Inflammatory macrophage treated with lipopolysaccharide for 1 hour (primary cell): ENCODE results near the gene ZNF780B.
"Not testable (repeated sequence)": the region's sequence is repeated elsewhere in the genome, so short reads cannot be mapped to it uniquely, and the experiment has no call there.

Experiments
- DNase-seq, 2 donors: peaks; one replicate each; pipeline ENCODE4 v3.0.0-alpha.2; 2020 to 2022

The ZNF780B gene

DNA sequence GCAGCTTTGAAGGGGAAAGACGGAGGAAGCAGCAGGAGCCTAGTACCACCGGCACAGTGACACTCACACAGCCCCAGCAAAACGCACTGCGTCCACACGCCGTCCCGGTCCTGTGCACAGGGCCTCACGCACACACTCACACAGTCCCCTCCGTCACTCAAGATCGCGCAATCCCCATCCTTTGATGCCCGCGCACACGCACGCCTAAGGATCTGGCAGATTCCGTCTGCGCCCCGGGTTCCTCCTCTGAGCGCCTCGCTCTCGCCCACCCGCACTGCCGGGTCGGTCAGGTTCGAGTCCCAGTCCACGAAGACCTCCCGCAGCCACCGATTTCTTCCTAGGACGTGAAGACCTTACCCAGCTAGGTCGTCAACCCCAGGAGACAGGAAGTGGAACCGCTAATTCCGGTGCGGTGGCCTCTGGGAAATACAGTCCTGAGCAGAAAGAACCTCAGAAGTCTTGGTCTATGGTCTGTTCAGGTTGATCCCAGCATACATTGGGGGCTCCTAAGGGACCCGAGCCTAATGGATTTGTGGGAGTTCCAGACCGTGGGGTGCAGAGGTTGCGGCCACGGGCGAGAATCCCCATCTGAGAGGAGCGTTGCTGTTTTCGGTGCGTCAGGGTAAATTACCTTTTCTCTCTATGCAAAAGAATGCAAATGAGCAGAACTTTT lies at the start of gene ZNF780B:
ZNF780B (minus strand) TSS at position 400 of the 673 bp plus-strand sequence. CDS start 5,899 bp downstream, outside the sequence.
- DNase-seq, result peak; percentile 35 to 57

DNA sequence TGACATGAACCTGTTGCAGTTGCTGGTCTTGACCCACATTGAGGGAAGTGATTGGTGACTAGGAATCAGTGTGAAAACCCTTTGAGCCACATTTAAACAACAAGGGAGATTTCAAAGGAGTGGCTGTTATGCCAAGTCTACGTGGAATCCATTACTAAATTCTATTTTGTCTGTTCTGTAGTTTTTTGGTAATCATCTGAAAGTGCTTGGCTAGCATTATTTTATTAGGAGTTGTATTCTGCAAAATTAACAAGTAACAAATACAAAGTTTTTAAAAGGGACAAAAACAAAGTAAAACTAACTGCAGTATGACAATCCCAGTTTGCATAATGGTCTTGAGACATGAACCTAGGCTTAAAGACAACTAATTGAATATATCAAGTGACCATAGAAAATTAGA lies 48.7 kb upstream of the ZNF780B start:
- DNase-seq, result no peak

DNA sequence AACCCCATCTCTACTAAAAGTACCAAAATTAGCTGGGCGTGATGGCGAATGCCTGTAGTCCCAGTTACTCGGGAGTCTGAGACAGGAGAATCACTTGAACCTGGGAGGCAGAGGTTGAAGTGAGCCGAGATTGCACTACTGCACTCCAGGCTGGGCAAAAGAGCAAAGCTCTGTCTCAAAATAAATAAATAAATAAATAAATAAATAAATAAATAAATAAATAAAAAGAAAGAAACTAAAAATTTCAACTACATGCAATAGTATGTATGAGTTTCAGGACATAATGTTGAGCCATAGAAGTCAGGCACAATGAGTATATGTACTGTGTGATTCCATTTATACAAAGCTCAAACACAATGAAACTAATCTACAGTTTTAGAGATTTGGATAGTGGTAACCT lies 47.6 kb upstream of the ZNF780B start:
- DNase-seq, result no peak

DNA sequence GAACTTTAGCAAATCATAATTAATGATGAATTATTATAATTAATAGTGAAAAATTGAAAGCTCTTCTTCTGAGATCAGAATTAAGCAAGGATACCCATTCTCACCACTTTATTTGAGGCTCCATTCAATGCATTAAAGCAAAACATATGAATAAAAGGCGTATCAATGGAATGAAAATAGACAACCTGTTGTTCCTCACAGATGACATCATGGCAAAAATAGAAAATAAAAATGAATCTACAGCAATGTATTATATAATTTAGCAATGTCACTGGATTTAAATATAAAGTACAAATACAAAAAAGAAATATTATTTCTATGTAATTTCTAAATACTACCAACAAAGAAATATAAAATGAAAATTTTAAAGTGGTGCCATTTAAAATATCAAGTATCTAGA lies 45.8 kb upstream of the ZNF780B start:
- DNase-seq, result no peak

DNA sequence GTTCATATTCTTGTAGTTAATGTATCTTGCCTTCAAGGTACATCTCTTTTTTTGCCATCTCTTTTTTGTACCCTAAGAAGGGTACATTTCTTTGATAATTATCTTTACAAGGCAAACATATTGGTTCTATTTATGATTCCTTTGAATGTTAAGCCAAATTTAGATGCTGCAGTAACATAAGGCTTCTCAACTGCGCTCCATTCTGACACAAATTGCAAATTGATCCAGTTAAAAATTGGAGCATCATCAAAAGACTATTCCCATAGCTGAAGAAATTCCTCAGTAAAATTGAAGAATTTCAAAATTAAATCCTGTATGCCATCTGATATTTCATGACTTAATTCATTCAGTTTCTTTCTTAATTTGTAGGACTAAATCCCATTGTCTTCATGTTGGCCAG lies 37.4 kb upstream of the ZNF780B start:
- no peak for DNase-seq

DNA sequence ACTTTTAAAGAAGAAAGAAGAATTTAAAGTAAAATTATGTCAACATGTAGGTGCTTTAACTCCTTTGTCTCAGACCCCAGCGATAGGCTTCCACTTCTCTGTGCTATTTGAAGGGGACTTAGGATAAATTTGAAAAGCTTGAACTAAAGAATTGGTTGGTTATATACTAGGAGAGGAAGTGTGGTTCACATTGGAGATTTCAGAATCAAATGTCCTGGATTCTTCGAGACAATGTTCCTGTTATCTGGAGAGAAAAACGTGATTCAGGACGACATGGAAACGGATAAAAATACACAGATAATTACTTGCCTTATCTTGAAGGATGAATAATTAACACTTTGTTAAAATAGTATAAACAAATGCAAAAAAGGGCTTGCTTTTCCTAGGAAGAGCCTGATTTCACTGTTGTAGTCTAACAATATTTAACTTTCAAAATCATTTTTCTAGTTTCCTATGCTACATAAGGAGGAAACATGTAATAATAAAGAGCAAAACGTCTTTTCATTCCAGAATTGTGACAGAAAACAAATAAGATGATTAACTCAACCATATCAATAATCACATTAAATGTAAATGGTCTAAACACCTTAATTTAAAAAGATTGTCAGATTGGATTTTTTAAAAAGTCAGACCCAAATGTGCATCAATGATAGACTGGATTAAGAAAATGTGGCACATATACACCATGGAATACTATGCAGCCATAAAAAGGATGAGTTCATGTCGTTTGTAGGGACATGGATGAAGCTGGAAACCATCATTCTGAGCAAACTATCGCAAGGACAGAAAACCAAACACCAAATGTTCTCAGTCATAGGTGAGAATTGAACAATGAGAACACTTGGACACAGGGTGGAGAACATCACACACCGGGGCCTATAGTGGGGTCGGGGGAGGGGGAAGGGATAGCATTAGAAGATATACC lies 35.4 kb upstream of the ZNF780B start:
- DNase-seq, result no peak

DNA sequence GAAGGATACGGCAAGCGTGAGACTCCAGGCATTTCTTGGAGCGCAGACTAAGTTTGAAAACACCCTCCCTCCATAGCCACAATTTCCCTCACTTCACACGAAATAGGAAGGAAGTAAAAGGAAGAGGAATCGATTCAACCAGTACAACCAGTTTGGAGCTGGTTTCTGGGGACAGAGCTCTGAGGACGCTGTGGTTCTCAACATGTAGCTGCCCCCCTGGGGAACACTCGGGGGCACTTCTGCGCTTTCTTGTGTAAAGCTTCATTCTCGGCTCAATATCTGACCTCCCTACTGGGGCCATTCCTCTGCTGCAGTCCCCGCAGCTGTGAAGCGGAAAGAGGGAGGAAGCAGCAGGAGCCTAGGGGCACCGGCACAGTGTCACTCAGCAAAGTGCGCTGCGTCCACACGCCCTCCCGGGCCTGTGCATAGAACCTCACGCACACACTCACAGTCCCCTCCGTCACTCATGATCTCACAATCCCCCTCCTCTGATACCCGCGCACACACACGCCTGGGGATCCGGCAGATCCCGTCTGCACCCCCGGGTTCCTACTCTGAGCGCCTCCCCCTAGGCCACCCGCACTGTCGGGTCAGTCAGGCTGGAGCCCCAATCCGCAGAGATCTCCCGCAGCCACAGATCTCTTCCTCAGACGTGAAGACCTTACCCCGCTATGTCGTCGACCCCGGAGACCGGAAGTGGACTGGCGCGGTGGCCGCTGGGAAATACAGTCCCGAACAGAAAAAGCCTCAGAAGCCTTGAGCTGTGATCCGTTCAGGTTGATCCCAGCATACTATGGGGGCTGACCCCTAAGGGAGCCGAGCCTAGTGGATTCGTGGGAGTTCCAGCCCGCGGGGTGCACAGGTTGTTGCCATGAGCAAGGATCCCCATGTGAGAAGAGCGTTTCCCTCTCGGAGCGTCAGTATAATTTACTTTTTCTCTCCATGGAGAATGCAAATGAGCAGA lies 34.5 kb upstream of the ZNF780B start, which contains the start of gene ZNF780A:
ZNF780A (minus strand) TSS at position 703 of the 964 bp plus-strand sequence. CDS start 6,190 bp downstream, outside the sequence.
- DNase-seq, result peak; percentile 56 to 58

DNA sequence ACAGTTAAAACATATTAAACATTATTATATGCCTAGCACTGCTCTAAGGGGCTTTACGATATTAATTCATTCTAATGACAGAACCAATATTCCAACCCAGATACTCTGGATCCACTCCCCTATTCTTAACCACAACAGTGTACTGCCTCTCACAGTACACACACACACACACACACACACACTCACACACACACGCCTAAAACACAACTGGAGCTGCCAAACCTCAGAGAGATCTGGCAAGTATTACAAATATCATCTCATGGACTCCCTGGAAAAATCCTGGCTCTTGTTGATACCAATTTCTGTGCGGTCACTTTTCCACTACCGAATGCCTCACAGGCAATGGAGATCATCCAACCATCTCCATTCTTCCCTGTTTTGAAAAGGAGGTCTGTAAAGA lies 33.4 kb upstream of the ZNF780B start:
- DNase-seq, result no peak

DNA sequence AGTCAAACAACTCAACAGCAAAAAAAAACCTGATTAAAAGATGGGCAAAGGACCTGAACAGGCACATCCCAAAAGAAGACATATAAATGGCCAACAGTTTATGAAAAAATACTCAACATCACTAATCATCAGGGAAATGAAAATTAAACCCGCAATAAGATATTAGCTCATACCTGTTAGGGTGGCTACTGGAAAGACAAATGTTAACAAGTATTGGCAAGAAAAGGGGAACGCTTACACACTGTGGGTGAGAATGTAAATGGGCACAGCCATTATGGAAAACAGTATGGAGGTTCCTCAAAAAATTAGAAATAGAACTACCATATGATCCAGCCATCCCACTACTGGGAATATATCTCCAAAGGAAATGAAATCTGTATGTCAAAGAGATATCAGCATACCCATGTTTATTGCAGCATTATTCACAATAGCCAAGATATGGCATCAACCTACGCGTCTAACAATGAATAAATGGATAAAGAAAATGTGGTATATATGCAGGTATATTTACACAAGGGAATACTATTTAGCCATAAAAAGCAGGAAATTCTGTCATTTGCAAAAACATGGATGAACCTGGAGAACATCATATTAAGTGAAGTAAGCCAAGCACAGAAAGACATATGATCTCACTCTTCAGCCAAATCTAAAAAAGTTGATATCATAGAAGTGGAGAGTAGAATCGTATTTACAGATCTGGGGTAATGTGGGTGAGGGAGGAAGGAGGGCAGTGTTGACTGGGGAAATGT lies 32.4 kb upstream of the ZNF780B start:
- DNase-seq, result no peak

DNA sequence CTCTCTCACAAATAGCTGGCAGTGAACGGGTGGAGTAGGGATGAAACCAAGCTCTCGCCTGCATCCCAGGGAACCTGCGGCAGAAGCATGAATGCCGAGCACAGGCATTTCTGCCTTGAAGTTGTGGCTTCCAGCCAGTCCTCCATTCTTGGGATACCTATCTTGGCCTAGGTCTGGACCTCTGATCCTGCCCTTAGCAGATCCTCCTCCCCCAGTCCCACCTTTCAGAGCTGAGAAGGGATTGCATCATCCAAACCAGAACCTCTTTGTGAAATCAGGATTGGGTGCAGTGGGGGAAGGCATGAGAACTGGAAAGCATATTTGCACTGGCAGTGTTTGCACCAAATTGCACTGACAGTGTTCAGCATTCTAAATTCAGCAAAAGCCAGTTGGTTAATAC lies 28.9 kb upstream of the ZNF780B start:
- no peak for DNase-seq

DNA sequence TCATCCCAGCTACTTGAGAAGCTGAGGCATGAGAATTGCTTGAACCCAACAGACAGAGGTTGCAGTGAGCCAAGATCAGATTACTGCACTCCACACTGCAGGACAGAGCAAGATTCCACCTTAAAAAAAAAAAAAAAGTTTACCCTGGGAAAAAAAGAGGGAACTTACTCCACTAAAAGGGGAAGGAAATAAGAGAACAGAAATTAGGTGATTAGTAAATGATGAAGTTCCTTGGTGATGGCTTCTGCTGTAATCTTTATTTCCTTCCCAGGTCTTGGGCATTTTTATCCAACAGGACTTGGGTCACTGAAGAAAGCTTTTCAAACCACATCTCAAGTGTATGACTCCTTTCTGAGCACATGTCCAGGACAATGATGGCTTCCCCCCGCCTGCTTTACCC lies 25.4 kb upstream of the ZNF780B start:
- DNase-seq, result peak; percentile 55 to 59

DNA sequence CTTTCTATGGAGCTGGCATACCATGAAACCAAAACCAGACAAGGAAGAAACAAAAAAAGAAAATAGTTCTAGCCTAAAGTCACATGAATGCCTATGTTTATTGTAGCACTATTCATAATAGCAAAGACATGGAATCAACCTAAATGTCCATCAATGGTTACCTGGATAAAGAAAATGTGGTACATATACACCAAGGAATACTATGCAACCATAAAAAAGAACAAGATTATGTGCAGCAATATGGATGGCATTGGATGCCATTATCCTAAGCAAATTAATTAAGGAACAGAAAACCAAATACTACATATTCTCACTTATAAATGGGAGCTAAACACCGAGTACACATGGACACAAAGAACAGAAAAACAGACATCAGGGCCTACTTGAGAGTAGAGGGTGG lies 24.3 kb upstream of the ZNF780B start:
- no peak for DNase-seq

DNA sequence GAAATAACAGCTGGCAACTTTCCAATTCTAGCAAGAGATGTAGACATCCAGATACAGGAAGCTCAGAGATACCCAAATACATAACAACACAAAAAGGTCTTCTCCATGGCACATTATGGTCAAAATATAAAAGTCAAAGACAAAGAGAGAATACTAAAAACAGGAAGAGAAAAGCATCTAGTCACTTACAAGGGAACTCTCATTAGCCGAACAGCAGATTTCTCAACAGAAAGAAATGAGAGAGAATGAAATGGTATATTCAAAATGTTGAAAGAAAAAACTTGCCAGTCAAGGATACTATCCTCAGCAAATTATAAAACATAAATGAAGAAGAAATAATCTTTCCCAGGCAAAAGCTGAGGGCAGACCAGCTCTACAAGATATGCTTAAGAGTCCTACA lies 22.3 kb upstream of the ZNF780B start:
- DNase-seq, result no peak

DNA sequence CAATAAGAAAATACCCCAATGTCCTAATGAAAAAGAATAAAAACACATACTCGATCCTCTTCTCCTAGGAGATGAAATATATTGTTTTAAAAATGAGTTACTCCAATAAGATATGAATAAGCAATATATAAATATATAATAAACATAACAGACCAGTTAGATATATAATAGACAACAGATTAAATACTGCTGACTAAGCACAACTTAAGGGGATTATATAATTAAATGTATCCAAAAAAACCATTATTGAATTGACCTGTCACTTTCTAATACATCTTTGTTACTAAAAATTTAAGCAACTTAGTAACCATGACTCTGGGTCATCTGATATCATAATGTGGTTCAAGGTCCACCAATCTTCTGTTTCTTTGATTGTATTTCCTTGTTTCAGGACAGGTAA lies 14.0 kb upstream of the ZNF780B start:
- DNase-seq, result no peak

DNA sequence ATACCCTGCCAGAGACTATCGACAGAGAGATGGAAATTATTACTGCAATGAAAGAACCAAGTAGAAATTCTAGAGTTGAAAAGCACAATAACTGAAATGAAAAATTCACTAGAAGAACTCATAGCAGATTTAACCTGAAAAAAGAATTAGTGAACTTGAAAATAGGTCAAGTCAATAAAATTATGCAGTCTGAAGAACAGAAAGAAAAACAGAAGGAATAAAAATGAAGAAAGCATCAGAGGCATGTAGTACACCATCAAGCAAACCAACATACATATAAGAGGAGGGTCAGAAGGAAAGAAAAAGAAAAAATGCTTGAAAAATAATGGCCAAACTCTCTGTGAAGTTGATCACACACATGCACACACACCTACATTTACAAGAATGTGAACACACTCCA lies 3.6 kb upstream of the ZNF780B start:
- no peak for DNase-seq

DNA sequence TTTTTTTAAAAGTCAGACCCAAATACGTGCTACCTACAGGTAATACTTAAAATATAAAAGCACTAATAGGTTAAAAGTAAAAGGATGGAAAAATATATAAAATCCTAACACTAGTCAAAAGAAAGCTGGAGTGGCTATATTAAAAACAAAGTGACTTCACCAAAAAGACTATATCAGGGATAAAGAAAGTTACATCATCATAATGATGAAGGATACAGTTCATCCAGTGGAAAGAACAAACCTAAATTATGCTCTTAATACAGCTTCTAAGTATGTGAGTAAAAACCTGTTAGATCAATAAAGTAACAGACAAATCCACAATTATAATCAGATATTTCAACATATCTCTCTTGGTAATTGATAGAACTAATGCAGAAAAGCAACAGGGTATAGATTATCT lies 1.1 kb upstream of the ZNF780B start:
- DNase-seq, result no peak

DNA sequence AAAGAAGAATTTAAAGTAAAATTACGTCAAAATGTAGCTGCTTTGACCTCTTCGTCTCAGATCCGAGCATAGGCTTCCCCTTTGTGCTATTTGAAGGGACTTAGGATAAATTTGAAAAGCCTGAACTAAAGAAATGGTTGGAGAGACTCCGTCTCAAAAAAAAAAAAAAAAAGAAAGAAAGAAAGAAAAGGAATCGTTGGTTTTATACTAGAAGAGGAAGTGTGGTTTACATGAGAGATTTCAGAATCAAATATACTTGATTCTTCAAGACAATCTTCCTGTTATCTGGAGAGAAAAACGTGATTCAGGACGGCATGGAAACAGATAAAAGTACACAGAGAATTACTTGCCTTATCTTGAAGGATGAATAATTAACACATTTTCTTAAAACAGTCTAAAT lies 474 bp upstream of the ZNF780B start:
- DNase-seq, result no peak

DNA sequence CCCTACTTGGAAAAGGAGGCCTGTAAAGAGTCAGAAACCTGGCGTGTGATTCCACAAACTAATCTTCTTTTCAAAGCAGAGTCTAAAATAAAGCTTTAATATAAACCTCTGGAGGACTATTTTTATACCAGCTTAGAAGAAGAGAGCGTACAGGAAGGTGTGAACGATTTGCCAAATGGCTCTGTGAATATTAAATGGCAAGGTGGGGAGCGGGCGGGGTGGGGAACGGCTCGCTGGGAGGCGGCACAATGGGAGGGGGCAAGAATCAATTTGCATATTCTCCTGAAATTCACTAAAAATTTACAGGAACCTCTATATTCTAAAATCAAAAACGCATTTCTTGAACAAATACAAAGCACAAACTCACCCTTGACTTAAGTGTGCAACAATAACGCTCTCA lies 982 bp downstream of the ZNF780B start:
- no peak for DNase-seq

DNA sequence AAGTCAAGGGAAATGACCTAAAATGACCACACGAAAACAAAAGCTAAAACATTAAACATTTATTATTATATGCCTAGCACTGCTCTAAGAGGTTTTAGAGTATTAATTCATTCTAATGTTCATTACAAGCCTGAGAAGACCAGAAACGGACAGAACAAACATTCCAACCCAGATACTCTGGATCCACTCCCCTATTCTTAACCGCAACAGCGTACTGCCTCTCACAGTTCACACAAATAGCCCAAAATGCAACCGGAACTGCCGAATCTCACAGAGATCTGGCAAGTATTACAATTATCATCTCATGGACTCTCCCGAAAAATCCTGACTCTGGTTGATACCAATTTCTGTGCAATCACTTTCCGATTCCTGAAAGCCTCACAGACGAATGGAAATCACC lies 1.4 kb downstream of the ZNF780B start:
- no peak for DNase-seq

DNA sequence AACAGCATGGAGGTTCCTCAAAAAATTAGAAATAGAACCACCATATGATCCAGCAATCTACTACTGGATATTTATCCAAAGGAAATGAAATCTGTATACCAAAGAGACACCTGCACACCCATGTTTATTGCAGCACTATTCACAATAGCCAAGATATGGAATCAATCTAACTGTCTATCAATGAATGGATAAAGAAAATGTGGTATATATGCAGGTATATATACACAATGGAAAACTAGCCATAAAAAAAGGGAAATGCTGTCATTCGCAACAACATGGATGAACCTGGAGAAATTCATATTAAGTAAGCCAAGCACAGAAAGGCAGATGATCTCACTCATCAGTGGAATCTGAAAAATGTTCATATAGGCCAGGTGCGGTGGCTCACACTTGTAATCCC lies 2.5 kb downstream of the ZNF780B start:
- no peak for DNase-seq

DNA sequence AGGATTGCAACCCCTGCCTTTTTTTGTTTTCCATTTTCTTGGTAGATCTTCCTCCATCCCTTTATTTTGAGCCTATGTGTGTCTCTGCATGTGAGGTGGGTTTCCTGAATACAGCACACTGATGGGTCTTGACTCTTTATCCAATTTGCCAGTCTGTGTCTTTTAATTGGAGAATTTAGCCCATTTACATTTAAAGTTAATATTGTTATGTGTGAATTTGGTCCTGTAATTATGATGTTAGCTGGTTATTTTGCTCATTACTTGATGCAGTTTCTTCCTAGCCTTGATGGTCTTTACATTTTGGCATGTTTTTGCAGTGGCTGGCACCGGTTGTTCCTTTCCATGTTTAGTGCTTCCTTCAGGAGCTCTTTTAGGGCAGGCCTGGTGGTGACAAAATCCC lies 14.3 kb downstream of the ZNF780B start:
- DNase-seq, result not testable (repeated sequence)

DNA sequence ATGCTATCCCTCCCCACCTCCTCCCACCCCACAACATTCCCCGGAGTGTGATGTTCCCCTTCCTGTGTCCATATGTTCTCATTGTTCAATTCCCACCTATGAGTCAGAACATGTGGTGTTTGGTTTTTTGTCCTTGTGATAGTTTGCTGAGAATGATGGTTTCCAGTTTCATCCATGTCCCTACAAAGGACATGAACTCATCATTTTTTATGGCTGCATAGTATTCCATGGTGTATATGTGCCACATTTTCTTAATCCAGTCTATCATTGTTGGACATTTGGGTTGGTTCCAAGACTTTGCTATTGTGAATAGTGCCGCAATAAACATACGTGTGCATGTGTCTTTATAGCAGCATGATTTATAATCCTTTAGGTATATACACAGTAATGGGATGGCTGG lies 18.0 kb downstream of the ZNF780B start:
- DNase-seq, result not testable (repeated sequence)
